WTC11 (cell line): ENCODE data around the gene PDS5A. TPM values are rescaled to one million over a fixed set of nuclear protein-coding genes. Genes with fewer than 3 reads are reported as not detected.

ENCODE experiments used
- ATAC-seq: fragments of 200-7000 bp; cut with Tn5 transposase; 2 replicates; pipeline ENCODE4 v1.10.0; 2021; ENCODE audit warnings: mild to moderate bottlenecking, moderate library complexity
- CTCF ChIA-PET: fragments of 300-600 bp; sonication (Branson Sonifier 250); formaldehyde crosslinking; loops from one replicate; lab custom pipeline; 2021; ENCODE audit warnings: antibody characterized with exemption; lab: Charles Lee
- POLR2A ChIA-PET: fragments of 350-600 bp; sonication (Branson Sonifier 250); formaldehyde crosslinking; loops from one replicate; lab custom pipeline; 2021; ENCODE audit warnings: antibody characterized with exemption; lab: Charles Lee
- DNase-seq: peaks from one replicate; pipeline ENCODE4 v3.0.0; 2021; ENCODE audit warnings: low spot score
- H3K27ac Mint-ChIP-seq: 2 replicates; pipeline ENCODE4 v1.8.0; 2021; ENCODE audit warnings: mixed read lengths
- H3K27me3 Mint-ChIP-seq: 2 replicates; pipeline ENCODE4 v1.8.0; 2021; ENCODE audit warnings: low read depth, mild to moderate bottlenecking, moderate library complexity, mixed read lengths
- H3K36me3 Mint-ChIP-seq: 2 replicates; pipeline ENCODE4 v1.8.0; 2021; ENCODE audit warnings: mixed read lengths
- H3K4me1 Mint-ChIP-seq: 2 replicates; pipeline ENCODE4 v1.8.0; 2022; ENCODE audit warnings: mixed read lengths
- H3K4me3 Mint-ChIP-seq: 2 replicates; pipeline ENCODE4 v1.8.0; 2021; ENCODE audit warnings: mild to moderate bottlenecking, moderate library complexity, mixed read lengths
- H3K9me3 Mint-ChIP-seq: 2 replicates; pipeline ENCODE4 v1.8.0; 2021; ENCODE audit warnings: mixed read lengths
- CREB1 ChIP-seq: sonication (generic); formaldehyde crosslinking; IDR thresholded peaks from 2 replicates; pipeline ENCODE4 v1.8.0; 2023; ENCODE audit warnings: mild to moderate bottlenecking, missing genetic modification reagents
- CTCF ChIP-seq: fragments of 200-600 bp; IDR thresholded peaks from 2 replicates; pipeline ENCODE4 v1.8.0; 2022; ENCODE audit warnings: antibody characterized with exemption
- GABPB1 ChIP-seq: sonication (generic); formaldehyde crosslinking; IDR thresholded peaks from 2 replicates; pipeline ENCODE4 v1.8.1; 2023; ENCODE audit warnings: mild to moderate bottlenecking, missing genetic modification reagents
- NFE2L1 ChIP-seq: sonication (generic); formaldehyde crosslinking; IDR thresholded peaks from 2 replicates; pipeline ENCODE4 v1.8.1; 2023; ENCODE audit warnings: missing genetic modification reagents
- NR2C2 ChIP-seq: sonication (generic); formaldehyde crosslinking; IDR thresholded peaks from 2 replicates; pipeline ENCODE4 v1.8.0; 2022; ENCODE audit warnings: mild to moderate bottlenecking, missing genetic modification reagents
- RORB ChIP-seq: fragments of 250-450 bp; sonication (Bioruptor Pico); IDR thresholded peaks from 2 replicates; pipeline ENCODE4 v1.9.0; 2021; ENCODE audit warnings: mild to moderate bottlenecking
- SOX15 ChIP-seq: fragments of 250-450 bp; sonication (Bioruptor Pico); IDR thresholded peaks from 2 replicates; pipeline ENCODE4 v1.9.0; 2021; ENCODE audit warnings: mild to moderate bottlenecking
- TEAD1 ChIP-seq: sonication (generic); formaldehyde crosslinking; IDR thresholded peaks from 2 replicates; pipeline ENCODE4 v1.8.0; 2022; ENCODE audit warnings: mild to moderate bottlenecking, missing genetic modification reagents
- ZNF121 ChIP-seq: sonication (generic); formaldehyde crosslinking; IDR thresholded peaks from 2 replicates; pipeline ENCODE4 v1.8.0; 2023; ENCODE audit warnings: missing genetic modification reagents
- ZNF263 ChIP-seq: sonication (generic); formaldehyde crosslinking; IDR thresholded peaks from 2 replicates; pipeline ENCODE4 v1.8.1; 2022; ENCODE audit warnings: low read depth, mild to moderate bottlenecking, moderate library complexity, missing genetic modification reagents
- ZNF396 ChIP-seq: fragments of 250-450 bp; sonication (Bioruptor Pico); IDR thresholded peaks from 2 replicates; pipeline ENCODE4 v1.8.0; 2021; ENCODE audit warnings: mild to moderate bottlenecking, moderate library complexity, borderline replicate concordance
- ZNF425 ChIP-seq: fragments of 250-450 bp; sonication (Bioruptor Pico); conservative IDR thresholded peaks from 2 replicates; pipeline ENCODE4 v1.9.0; 2021; ENCODE audit warnings: mild to moderate bottlenecking
- ZSCAN18 ChIP-seq: fragments of 250-450 bp; sonication (Bioruptor Pico); IDR thresholded peaks from 2 replicates; pipeline ENCODE4 v2.1.2; 2022; ENCODE audit warnings: mild to moderate bottlenecking, moderate library complexity
- total RNA-seq: library from RNA; stranded (reverse); gene quantifications from 3 replicates; pipeline ENCODE4 v1.2.3, GENCODE V29; 2021
- TF ChIP-seq, protein P1 (sequence below): sonication (generic); formaldehyde crosslinking; IDR thresholded peaks from 2 replicates; pipeline ENCODE4 v1.8.0; 2022; ENCODE audit warnings: mild to moderate bottlenecking, missing genetic modification reagents
- TF ChIP-seq, protein P2 (sequence below): sonication (generic); formaldehyde crosslinking; IDR thresholded peaks from 2 replicates; pipeline ENCODE4 v1.8.1; 2023; ENCODE audit warnings: mild to moderate bottlenecking, missing genetic modification reagents, moderate library complexity
- TF ChIP-seq, protein P3 (sequence below): sonication (generic); formaldehyde crosslinking; IDR thresholded peaks from 2 replicates; pipeline ENCODE4 v1.8.0; 2022; ENCODE audit warnings: mild to moderate bottlenecking, missing genetic modification reagents

PDS5A gene
- total RNA-seq, 1 experiment from 2014 or later = 61.7 TPM

DNA sequence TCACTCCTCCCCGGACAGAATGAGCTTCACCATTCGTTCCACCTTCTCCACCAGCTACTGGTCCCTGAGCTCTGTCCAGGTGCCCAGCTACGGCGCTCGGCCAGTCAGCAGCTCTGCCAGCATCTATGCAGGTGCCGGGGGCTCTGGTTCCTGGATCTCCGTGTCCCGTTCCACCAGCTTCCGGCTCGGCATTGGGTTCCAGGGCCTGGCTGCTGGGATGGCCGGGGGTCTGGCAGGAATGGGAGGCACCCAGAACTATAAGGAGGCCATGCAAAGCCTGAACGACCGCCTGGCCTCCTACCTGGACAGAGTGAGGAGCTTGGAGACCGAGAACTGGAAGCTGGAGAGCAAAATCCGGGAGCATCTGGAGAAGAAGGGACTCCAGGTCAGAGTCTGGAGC is 42.5 kb upstream of the PDS5A start:
- CTCF ChIA-PET = no interaction called here
- Mint-ChIP-seq H3K27me3 (no peaks in the 10 kb centered on the region), H3K4me1 (no peaks in the 10 kb centered on the region), H3K27ac (no peak overlapping the region), H3K4me3 (no peak overlapping the region), H3K9me3 (peaks cover 12% of the 10 kb centered on the region; the same call in 1 of the 2 replicates), H3K36me3 (no peaks in the 10 kb centered on the region)
- ATAC-seq = no peak
- POLR2A ChIA-PET = no interaction called here
- TF ChIP-seq ZNF425 = no peak
- no peak for TF ChIP-seq NR2C2 (CRISPR knock-in tag)
- no peak for DNase-seq

DNA sequence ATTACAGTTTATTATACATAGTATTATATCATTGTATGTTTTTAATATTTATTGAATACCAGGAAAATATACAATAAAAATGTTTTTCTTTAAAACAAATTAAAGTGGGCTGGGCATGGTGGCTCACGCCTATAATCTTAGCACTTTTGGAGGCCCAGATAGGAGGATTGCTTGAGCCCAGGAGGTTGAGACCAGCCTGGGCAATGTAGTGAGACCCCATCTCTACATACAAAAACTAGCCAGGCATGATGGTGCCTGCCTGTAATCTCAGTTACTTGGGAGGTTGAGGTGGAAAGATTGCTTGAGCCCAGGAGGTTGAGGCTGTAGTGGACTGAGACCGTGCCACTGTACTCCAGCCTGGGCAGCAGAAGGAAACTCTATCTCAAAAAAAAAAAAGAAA is 38.3 kb upstream of the PDS5A start:
- H3K4me3 Mint-ChIP-seq = no peak overlapping the region
- no peak for TF ChIP-seq CREB1
- TF ChIP-seq, protein P1, sequence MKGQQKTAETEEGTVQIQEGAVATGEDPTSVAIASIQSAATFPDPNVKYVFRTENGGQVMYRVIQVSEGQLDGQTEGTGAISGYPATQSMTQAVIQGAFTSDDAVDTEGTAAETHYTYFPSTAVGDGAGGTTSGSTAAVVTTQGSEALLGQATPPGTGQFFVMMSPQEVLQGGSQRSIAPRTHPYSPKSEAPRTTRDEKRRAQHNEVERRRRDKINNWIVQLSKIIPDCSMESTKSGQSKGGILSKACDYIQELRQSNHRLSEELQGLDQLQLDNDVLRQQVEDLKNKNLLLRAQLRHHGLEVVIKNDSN (CRISPR knock-in tag) = no peak
- peak; percentile 63; the same call in 1 of the 2 replicates for TF ChIP-seq ZNF121 (CRISPR knock-in tag)
- no peak for TF ChIP-seq NR2C2 (CRISPR knock-in tag)
- no peaks in the 10 kb centered on the region for H3K36me3 Mint-ChIP-seq
- DNase-seq (no peak), ATAC-seq (no peak)
- H3K27me3 Mint-ChIP-seq = no peaks in the 10 kb centered on the region
- no peak overlapping the region for H3K27ac Mint-ChIP-seq
- ChIA-PET POLR2A (interaction anchor here (0.6 kb wide), 1 partner anchor 79 kb away, joined by 3 read pairs; no protein-coding TSS in a partner anchor), CTCF (no interaction called here)
- H3K9me3 Mint-ChIP-seq = peaks cover 12% of the 10 kb centered on the region; the same call in 1 of the 2 replicates
- no peaks in the 10 kb centered on the region for H3K4me1 Mint-ChIP-seq

DNA sequence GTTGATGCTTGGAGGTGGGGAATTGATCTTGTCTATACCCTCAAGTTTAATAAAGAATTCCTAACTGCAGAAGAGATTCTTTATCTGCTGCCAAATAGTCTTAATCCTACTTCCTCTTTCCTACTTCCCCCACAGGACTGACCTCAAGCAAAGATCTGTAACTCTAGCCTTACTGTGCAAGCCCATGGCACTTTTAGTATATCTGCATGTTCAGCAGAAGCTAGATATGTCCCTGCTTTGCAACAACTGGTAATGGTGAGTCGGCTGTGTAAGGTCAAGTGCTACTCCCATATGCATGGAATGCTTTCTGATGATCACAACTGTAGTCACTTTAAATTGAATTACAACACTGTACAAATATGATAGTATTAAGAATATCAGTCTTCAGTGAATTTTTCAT is 26.3 kb upstream of the PDS5A start:
- ChIA-PET CTCF (no interaction called here), POLR2A (no interaction called here)
- no peak overlapping the region for H3K27ac Mint-ChIP-seq
- H3K4me1 Mint-ChIP-seq = peaks cover 2% of the 10 kb centered on the region; the same call in 1 of the 2 replicates
- H3K27me3 Mint-ChIP-seq = no peaks in the 10 kb centered on the region
- no peaks in the 10 kb centered on the region for H3K36me3 Mint-ChIP-seq
- H3K9me3 Mint-ChIP-seq = peaks cover 6% of the 10 kb centered on the region
- H3K4me3 Mint-ChIP-seq = no peak overlapping the region
- ATAC-seq = no peak
- TF ChIP-seq, protein P2, sequence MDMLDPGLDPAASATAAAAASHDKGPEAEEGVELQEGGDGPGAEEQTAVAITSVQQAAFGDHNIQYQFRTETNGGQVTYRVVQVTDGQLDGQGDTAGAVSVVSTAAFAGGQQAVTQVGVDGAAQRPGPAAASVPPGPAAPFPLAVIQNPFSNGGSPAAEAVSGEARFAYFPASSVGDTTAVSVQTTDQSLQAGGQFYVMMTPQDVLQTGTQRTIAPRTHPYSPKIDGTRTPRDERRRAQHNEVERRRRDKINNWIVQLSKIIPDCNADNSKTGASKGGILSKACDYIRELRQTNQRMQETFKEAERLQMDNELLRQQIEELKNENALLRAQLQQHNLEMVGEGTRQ (CRISPR knock-in tag) = no peak
- no peak for TF ChIP-seq RORB
- no peak for TF ChIP-seq TEAD1 (CRISPR knock-in tag)
- no peak for TF ChIP-seq ZNF263 (CRISPR knock-in tag)
- TF ChIP-seq ZNF121 (CRISPR knock-in tag) = no peak
- DNase-seq = no peak

- ChIA-PET CTCF (interaction anchor here (0.7 kb wide), 1 partner anchor 451 kb away, joined by 3 read pairs; no protein-coding TSS in a partner anchor), POLR2A (no interaction called here)
- DNase-seq (no peak), ATAC-seq (no peak)
- Mint-ChIP-seq H3K27ac (no peak overlapping the region), H3K27me3 (no peaks in the 10 kb centered on the region), H3K4me1 (peaks cover 9% of the 10 kb centered on the region), H3K4me3 (no peak overlapping the region), H3K36me3 (no peaks in the 10 kb centered on the region), H3K9me3 (no peaks in the 10 kb centered on the region)
- no peak for TF ChIP-seq NFE2L1 (CRISPR knock-in tag)
- TF ChIP-seq ZNF396 (CRISPR knock-in tag) = no peak
- TF ChIP-seq GABPB1 = no peak
These were observed 23.0 kb upstream of the PDS5A start for GRCh38 chr4:40000711-40001110.

- H3K36me3 Mint-ChIP-seq = no peaks in the 10 kb centered on the region
- no peak overlapping the region for H3K4me3 Mint-ChIP-seq
- POLR2A ChIA-PET = interaction anchor here (0.7 kb wide), 1 partner anchor 122 kb away, joined by 3 read pairs; no protein-coding TSS in a partner anchor
- CTCF ChIA-PET = interaction anchor here (0.6 kb wide), 1 partner anchor 858 kb away, joined by 4 read pairs; no protein-coding TSS in a partner anchor
- ATAC-seq (0 out of 2 replicates have a peak, but pooled peaks have one; percentile 26), DNase-seq (no peak)
- peaks cover 9% of the 10 kb centered on the region for H3K4me1 Mint-ChIP-seq
- H3K27me3 Mint-ChIP-seq = no peaks in the 10 kb centered on the region
- no peak overlapping the region for H3K27ac Mint-ChIP-seq
- H3K9me3 Mint-ChIP-seq = no peaks in the 10 kb centered on the region
- TF ChIP-seq CTCF (no peak), NR2C2 (CRISPR knock-in tag) (no peak), SOX15 (CRISPR knock-in tag) (no peak), ZSCAN18 (CRISPR knock-in tag) (no peak)
- TF ChIP-seq, protein P3, sequence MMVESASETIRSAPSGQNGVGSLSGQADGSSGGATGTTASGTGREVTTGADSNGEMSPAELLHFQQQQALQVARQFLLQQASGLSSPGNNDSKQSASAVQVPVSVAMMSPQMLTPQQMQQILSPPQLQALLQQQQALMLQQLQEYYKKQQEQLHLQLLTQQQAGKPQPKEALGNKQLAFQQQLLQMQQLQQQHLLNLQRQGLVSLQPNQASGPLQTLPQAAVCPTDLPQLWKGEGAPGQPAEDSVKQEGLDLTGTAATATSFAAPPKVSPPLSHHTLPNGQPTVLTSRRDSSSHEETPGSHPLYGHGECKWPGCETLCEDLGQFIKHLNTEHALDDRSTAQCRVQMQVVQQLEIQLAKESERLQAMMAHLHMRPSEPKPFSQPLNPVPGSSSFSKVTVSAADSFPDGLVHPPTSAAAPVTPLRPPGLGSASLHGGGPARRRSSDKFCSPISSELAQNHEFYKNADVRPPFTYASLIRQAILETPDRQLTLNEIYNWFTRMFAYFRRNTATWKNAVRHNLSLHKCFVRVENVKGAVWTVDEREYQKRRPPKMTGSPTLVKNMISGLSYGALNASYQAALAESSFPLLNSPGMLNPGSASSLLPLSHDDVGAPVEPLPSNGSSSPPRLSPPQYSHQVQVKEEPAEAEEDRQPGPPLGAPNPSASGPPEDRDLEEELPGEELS (CRISPR knock-in tag) = no peak
These were observed 21.1 kb upstream of the PDS5A start for GRCh38 chr4:39998659-39999345.
